K562 (cell line): ENCODE measurements around the gene DENND1A. TPM values are rescaled to one million over a fixed set of nuclear protein-coding genes. Genes with fewer than 3 reads are reported as not detected.
A peak's percentile ranks its signal among the peaks of the same experiment; 100 is the strongest.

ENCODE experiments used
- CTBP1 ChIP-seq: fragments of 450-650 bp; IDR thresholded peaks from 2 replicates; pipeline ENCODE4 v1.6.1; 2016; ENCODE audit warnings: borderline replicate concordance
- DPF2 ChIP-seq: fragments of 450-650 bp; IDR thresholded peaks from 2 replicates; pipeline ENCODE4 v1.6.1; 2016
- ELF4 ChIP-seq: fragments of 450-650 bp; formaldehyde crosslinking; IDR thresholded peaks from 2 replicates; pipeline ENCODE4 v1.4.0; 2022; ENCODE audit warnings: missing genetic modification characterization
- EP400 ChIP-seq: fragments of 450-650 bp; IDR thresholded peaks from 2 replicates; pipeline ENCODE4 v1.6.1; 2017; ENCODE audit warnings: antibody characterized with exemption, mild to moderate bottlenecking, moderate library complexity
- ILF3 ChIP-seq: fragments of 450-650 bp; IDR thresholded peaks from 2 replicates; pipeline ENCODE4 v1.6.1; 2018; ENCODE audit warnings: antibody characterized with exemption, mild to moderate bottlenecking, moderate library complexity, borderline replicate concordance
- JUND ChIP-seq, 2 experiments: IDR thresholded peaks; 2 replicates in 1 of 2; 3 replicates in 1 of 2; pipeline ENCODE4 v1.6.1; 2011; ENCODE audit warnings: borderline replicate concordance in 2 of 2, low read depth in 2 of 2, low read length in 2 of 2, improper control_type of control experiment in 1 of 2, missing biosample characterization in 1 of 2, missing genetic modification characterization in 1 of 2, missing genetic modification reagents in 1 of 2
- NFYB ChIP-seq: IDR thresholded peaks from 2 replicates; pipeline ENCODE4 v1.6.1; 2011; ENCODE audit warnings: mild to moderate bottlenecking, moderate library complexity; ENCODE audit not compliant: insufficient read length; ENCODE audit errors: extremely low read depth
- NR2C2 ChIP-seq, 2 experiments: fragments of 200-800 bp in 1 of 2; sonication (Bioruptor generic) in 1 of 2; sonication (generic) in 1 of 2; formaldehyde crosslinking in 1 of 2; IDR thresholded peaks; 2 replicates each; pipeline versions ENCODE4 v1.6.1 to v1.8.0; 2016 to 2022; ENCODE audit warnings: mild to moderate bottlenecking in 1 of 2, missing compliant biosample characterization in 1 of 2, missing genetic modification characterization in 1 of 2, missing genetic modification reagents in 1 of 2
- PML ChIP-seq: IDR thresholded peaks from 2 replicates; pipeline ENCODE4 v1.6.1; 2012; ENCODE audit warnings: low read length, inconsistent platforms
- RNF2 ChIP-seq: sonication (generic); IDR thresholded peaks from 2 replicates; pipeline ENCODE4 v1.6.1; 2016
- SIN3A ChIP-seq, 2 experiments: fragments of 150-350 bp in 1 of 2; IDR thresholded peaks; 2 replicates each; pipeline ENCODE4 v1.6.1; 2011 to 2016; ENCODE audit warnings: borderline replicate concordance in 2 of 2, low read depth in 2 of 2, low read length in 2 of 2, mild to moderate bottlenecking in 2 of 2, moderate library complexity in 2 of 2; ENCODE audit not compliant: control insufficient read depth in 1 of 2
- SIRT6 ChIP-seq: IDR thresholded peaks from one replicate; pipeline ENCODE4 v1.6.1; 2012; ENCODE audit warnings: low read depth, mild to moderate bottlenecking, control low read depth, inconsistent platforms, low read length, moderate library complexity
- XRCC4 ChIP-seq: IDR thresholded peaks from one replicate; pipeline ENCODE4 v1.6.1; 2011; ENCODE audit not compliant: insufficient read depth, insufficient read length; ENCODE audit errors: extremely low read depth
- ZBTB17 ChIP-seq: fragments of 450-650 bp; formaldehyde crosslinking; IDR thresholded peaks from 2 replicates; pipeline ENCODE4 v1.4.0; 2020; ENCODE audit warnings: mild to moderate bottlenecking
- ZBTB7A ChIP-seq: IDR thresholded peaks from 2 replicates; pipeline ENCODE4 v1.6.1; 2011; ENCODE audit warnings: low read depth, mild to moderate bottlenecking, low read length, moderate library complexity, borderline replicate concordance; ENCODE audit not compliant: control insufficient read depth
- ZNF507 ChIP-seq: conservative IDR thresholded peaks from 2 replicates; pipeline ENCODE4 v1.6.1; 2017; ENCODE audit warnings: missing genetic modification characterization, missing compliant biosample characterization
- ZNF561 ChIP-seq: fragments of 450-650 bp; formaldehyde crosslinking; conservative IDR thresholded peaks from 2 replicates; pipeline ENCODE4 v1.4.0; 2020; ENCODE audit warnings: mild to moderate bottlenecking, moderate library complexity
- ZNF589 ChIP-seq: fragments of 200-800 bp; sonication (Bioruptor generic); IDR thresholded peaks from 2 replicates; pipeline ENCODE4 v1.6.1; 2016; ENCODE audit warnings: low read depth, missing genetic modification characterization, missing compliant biosample characterization
- ZNF699 ChIP-seq: fragments of 250-450 bp; sonication (Bioruptor Pico); IDR thresholded peaks from 2 replicates; pipeline ENCODE4 v1.8.0; 2021; ENCODE audit warnings: mild to moderate bottlenecking, moderate library complexity; ENCODE audit not compliant: insufficient replicate concordance
- polyA plus RNA-seq, 8 experiments: library from polyadenylated mRNA; depleted of rRNA in 4 of 8; stranded (reverse) in 5 of 8; unstranded in 3 of 8; fragments of >200 nt; fragmentation: Nextera tagmentation in 2 of 8; fragmentation: Illumina TruSeq in 1 of 8; extraction: Ambion mirVana in 2 of 8; extraction: Trizol in 1 of 8; gene quantifications; 2 replicates each; pipeline versions ENCODE4 v1.2.1 to v1.2.3, GENCODE V29; 2011 to 2014; ENCODE audit warnings: inconsistent platforms in 1 of 8, missing spikeins in 1 of 8
- total RNA-seq, 7 experiments: library from RNA; depleted of rRNA in 6 of 7; stranded (reverse); fragments of >200 nt in 6 of 7; fragmentation: Illumina TruSeq in 2 of 7; extraction: Trizol in 2 of 7; gene quantifications; 2 replicates each; pipeline versions ENCODE4 v1.2.1 to v1.2.3, GENCODE V29; 2011 to 2021; ENCODE audit warnings: low replicate concordance in 1 of 7
- TF ChIP-seq, protein P1 (sequence below): fragments of 450-650 bp; IDR thresholded peaks from 2 replicates; pipeline ENCODE4 v1.6.1; 2016; ENCODE audit warnings: antibody characterized with exemption
- TF ChIP-seq, protein P2 (sequence below), 2 experiments: fragments of 450-650 bp; IDR thresholded peaks; 2 replicates each; pipeline ENCODE4 v1.6.1; 2016
- TF ChIP-seq, protein P3 (sequence below): sonication (generic); formaldehyde crosslinking; IDR thresholded peaks from 2 replicates; pipeline ENCODE4 v1.8.1; 2022; ENCODE audit warnings: missing genetic modification reagents
- TF ChIP-seq, protein P4 (sequence below): sonication (generic); formaldehyde crosslinking; IDR thresholded peaks from 2 replicates; pipeline ENCODE4 v1.8.0; 2022; ENCODE audit warnings: mild to moderate bottlenecking, missing genetic modification reagents

DENND1A gene
- total and polyA plus RNA-seq, 9 of the 15 experiments (the other 6 are each of a cell fraction or from before 2014, with no cell fraction given) = 7.6 to 29.5 (median 15.7) TPM

DNA sequence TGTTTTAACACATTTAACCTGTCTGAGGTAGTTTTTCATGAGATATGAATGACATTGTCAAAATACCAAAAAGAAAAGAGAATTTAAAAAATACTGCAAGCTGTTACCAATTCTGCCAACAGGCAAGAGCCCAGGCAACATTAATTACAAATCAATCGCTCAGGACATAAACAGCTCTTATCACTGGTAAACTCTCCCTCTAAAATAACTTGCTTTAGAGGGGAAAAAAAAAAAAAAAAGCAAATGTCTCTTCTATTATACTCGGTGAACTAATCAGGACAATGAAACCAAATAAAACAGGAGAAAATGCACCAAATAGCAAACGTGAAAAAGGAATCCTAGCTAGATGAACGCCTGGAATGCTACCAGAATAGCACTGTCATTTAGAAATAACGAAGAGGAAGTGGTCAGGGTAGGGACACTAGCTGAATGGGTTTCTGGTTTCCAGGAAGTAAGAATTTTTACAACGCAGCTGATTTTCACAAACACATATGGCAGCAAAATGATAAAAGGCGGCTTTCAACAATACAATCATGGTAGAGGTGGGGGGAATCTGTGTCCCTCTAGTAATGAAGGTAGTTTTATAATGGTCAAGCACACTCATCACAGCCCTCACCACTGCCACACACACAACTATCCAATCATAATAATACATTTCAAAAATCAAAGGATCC is 94.9 kb downstream of the DENND1A start (continued):
- no peak for TF ChIP-seq ZBTB7A
- peak; percentile 28; the same call in 1 of the 2 replicates for TF ChIP-seq JUND (IDR thresholded peaks at IDR 0.05; ENCODE audit: borderline replicate concordance, low read depth, low read length)
- no peak; the same call in 2 of the 3 replicates for TF ChIP-seq JUND (tag; IDR thresholded peaks at IDR 0.05; ENCODE audit: borderline replicate concordance, low read depth, low read length)
- peak; percentile 28; the same call in 1 of the 2 replicates for TF ChIP-seq PML
- 0 out of 2 replicates have a peak, but pooled peaks have one; percentile 33 for TF ChIP-seq CTBP1
- no peak for TF ChIP-seq ILF3
- peak; percentile 42; the same call in 1 of the 2 replicates for TF ChIP-seq RNF2
- TF ChIP-seq NFYB = no peak
- no peak; the same call in 1 of the 2 replicates for TF ChIP-seq ELF4 (CRISPR knock-in tag)
- TF ChIP-seq XRCC4 = no peak
- TF ChIP-seq EP400 = peak; percentile 32
- TF ChIP-seq SIN3A (IDR thresholded peaks at IDR 0.05; ENCODE audit: borderline replicate concordance in 2 of 2, control insufficient read depth in 1 of 2, low read depth in 2 of 2, low read length in 2 of 2) = no peak
- no peak for TF ChIP-seq NR2C2 (CRISPR knock-in tag; IDR thresholded peaks at IDR 0.05)
- 0 out of 2 replicates have a peak, but pooled peaks have one; percentile 11 for TF ChIP-seq NR2C2 (tag; IDR thresholded peaks at IDR 0.05)
- no peak for TF ChIP-seq ZNF507
- peak; percentile 82 for TF ChIP-seq DPF2
- TF ChIP-seq ZNF589 (CRISPR knock-in tag) = peak; percentile 40; the same call in 1 of the 2 replicates
- no peak for TF ChIP-seq ZNF561 (CRISPR knock-in tag)
- TF ChIP-seq, protein P1, sequence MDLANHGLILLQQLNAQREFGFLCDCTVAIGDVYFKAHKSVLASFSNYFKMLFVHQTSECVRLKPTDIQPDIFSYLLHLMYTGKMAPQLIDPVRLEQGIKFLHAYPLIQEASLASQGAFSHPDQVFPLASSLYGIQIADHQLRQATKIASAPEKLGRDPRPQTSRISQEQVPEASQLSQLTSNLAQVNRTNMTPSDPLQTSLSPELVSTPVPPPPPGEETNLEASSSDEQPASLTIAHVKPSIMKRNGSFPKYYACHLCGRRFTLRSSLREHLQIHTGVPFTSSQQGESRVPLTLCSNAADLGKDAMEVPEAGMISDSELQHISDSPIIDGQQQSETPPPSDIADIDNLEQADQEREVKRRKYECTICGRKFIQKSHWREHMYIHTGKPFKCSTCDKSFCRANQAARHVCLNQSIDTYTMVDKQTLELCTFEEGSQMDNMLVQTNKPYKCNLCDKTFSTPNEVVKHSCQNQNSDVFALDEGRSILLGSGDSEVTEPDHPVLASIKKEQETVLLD = peak; percentile 43; the same call in 1 of the 2 replicates
- TF ChIP-seq, protein P2, sequence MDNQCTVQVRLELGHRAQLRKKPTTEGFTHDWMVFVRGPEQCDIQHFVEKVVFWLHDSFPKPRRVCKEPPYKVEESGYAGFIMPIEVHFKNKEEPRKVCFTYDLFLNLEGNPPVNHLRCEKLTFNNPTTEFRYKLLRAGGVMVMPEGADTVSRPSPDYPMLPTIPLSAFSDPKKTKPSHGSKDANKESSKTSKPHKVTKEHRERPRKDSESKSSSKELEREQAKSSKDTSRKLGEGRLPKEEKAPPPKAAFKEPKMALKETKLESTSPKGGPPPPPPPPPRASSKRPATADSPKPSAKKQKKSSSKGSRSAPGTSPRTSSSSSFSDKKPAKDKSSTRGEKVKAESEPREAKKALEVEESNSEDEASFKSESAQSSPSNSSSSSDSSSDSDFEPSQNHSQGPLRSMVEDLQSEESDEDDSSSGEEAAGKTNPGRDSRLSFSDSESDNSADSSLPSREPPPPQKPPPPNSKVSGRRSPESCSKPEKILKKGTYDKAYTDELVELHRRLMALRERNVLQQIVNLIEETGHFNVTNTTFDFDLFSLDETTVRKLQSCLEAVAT (IDR thresholded peaks at IDR 0.05) = peak; percentile 39 to 58; a peak in 3 of 4 replicates
- TF ChIP-seq, protein P3, sequence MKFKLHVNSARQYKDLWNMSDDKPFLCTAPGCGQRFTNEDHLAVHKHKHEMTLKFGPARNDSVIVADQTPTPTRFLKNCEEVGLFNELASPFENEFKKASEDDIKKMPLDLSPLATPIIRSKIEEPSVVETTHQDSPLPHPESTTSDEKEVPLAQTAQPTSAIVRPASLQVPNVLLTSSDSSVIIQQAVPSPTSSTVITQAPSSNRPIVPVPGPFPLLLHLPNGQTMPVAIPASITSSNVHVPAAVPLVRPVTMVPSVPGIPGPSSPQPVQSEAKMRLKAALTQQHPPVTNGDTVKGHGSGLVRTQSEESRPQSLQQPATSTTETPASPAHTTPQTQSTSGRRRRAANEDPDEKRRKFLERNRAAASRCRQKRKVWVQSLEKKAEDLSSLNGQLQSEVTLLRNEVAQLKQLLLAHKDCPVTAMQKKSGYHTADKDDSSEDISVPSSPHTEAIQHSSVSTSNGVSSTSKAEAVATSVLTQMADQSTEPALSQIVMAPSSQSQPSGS (CRISPR knock-in tag) = no peak
- TF ChIP-seq ZNF699 (CRISPR knock-in tag) = no peak
- TF ChIP-seq SIRT6 = no peak
- no peak for TF ChIP-seq ZBTB17 (CRISPR knock-in tag)
- TF ChIP-seq, protein P4, sequence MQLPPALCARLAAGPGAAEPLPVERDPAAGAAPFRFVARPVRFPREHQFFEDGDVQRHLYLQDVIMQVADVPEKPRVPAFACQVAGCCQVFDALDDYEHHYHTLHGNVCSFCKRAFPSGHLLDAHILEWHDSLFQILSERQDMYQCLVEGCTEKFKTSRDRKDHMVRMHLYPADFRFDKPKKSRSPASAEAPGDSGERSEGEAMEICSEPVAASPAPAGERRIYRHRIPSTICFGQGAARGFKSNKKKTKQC (CRISPR knock-in tag) = no peak
